A673 (cell line): ENCODE results near the gene COG8.

ENCODE experiments used
- EZH2 ChIP-seq: fragments of 200-600 bp; sonication (generic); IDR thresholded peaks from 2 replicates; pipeline ENCODE4 v1.6.1; 2017; ENCODE audit warnings: borderline replicate concordance, low read depth, mild to moderate bottlenecking, mixed read lengths, antibody characterized with exemption, low read length; ENCODE audit not compliant: poor library complexity, severe bottlenecking
- TF ChIP-seq, protein P1 (sequence below): fragments of 300-800, 200-600 bp; sonication (generic); conservative IDR thresholded peaks from 2 replicates; pipeline ENCODE4 v1.5.1; 2017; ENCODE audit warnings: low read depth, mild to moderate bottlenecking, antibody characterized with exemption, low read length, moderate library complexity, mixed read lengths

DNA sequence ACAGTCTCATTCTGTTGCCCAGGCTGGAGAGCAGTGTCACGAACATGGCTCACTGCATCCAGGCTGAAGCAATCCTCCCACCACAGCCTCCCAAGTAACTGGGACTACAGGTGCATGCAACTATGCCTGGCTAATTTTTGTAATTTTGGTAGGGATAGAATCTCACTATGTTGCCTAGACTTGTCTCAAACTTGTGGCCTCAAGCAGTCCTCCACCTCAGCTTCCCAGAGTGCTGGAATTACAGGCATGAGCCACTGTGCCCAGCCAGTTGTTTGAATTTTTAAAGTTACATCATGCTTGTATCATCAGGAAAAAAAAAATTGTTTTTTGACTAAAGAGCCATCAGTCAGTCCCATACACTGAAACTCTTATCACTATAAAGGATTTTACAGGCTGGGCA, 45.3 kb downstream of the COG8 start:
- TF ChIP-seq, protein P1, sequence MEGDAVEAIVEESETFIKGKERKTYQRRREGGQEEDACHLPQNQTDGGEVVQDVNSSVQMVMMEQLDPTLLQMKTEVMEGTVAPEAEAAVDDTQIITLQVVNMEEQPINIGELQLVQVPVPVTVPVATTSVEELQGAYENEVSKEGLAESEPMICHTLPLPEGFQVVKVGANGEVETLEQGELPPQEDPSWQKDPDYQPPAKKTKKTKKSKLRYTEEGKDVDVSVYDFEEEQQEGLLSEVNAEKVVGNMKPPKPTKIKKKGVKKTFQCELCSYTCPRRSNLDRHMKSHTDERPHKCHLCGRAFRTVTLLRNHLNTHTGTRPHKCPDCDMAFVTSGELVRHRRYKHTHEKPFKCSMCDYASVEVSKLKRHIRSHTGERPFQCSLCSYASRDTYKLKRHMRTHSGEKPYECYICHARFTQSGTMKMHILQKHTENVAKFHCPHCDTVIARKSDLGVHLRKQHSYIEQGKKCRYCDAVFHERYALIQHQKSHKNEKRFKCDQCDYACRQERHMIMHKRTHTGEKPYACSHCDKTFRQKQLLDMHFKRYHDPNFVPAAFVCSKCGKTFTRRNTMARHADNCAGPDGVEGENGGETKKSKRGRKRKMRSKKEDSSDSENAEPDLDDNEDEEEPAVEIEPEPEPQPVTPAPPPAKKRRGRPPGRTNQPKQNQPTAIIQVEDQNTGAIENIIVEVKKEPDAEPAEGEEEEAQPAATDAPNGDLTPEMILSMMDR, result no peak
- no peak for TF ChIP-seq EZH2
